ENCODE data around the gene ABHD17A.

The ABHD17A gene

DNA sequence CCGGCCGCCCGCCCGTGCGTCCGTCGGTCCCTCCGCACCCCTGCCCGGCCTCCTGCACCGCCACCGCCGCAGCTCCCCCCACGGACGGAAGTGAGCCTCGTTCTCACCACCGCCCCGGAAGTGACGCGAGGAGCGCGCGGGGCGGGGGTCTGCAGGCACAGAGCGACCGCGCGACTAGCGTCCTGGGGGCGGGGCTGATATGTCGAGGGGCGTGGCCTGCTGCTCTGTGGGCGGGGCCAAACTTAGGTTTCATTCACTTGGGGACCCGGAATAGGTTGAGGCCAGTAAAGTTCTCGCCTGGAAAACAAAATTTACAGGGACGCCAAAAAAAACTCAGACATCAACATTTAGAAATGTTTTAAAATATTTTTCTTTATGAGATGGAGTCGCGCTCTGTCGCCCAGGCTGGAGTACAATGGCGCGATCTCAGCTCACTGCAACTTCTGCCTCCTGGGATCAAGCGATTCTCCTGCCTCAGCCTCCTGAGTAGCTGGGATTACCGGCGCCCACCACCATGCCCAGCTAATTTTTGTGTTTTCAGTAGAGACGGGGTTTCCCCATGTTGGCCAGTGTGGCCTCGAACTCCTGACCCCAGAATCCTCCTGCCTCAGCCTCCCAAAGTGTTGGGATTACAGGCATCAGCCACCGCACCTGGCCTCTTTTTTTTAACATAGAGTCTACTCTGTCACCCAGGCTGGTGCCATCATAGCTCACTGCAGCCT, at the start of gene ABHD17A:
Gene ABHD17A (minus strand): TSS at position 99 of the 722 bp plus-strand sequence. CDS start 3,930 bp downstream, outside the sequence.
- DNase-seq = peak; percentile 87

DNA sequence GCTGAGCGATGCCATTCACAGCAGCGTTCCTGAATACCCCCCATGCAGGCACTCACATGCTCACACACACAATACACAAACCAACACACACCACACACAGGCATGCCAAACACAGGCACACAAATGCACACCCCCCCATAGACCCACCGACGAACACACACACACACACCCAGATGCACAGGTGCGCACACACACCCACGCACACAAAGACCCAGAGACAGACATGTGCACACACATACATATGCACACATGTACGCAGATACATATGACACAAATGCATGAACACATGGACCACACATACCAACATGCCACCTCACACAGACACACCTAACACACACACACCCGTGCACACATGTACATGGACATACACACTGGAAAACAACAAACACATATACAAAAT, 48.6 kb upstream of the ABHD17A start:
- DNase-seq = no peak

DNA sequence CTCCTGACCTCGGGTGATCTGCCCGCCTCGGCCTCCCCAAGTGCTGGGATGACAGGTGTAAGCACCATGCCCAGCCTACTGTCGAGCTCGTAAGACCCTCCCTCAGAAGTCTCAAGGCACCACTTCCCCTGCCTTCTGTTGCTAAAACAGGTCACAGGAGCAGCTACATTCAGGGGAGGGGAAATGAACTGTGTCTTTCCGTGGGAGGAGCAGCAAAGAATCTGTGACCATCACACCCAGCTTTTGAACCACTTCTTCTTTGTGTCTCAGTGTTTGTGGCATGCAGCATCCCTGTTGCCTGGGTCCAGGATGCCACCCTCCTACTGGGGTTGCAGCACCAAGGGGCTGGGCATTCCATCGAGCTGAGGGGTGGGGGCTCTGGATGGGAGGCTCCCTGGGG, 47.9 kb upstream of the ABHD17A start:
- DNase-seq = no peak

DNA sequence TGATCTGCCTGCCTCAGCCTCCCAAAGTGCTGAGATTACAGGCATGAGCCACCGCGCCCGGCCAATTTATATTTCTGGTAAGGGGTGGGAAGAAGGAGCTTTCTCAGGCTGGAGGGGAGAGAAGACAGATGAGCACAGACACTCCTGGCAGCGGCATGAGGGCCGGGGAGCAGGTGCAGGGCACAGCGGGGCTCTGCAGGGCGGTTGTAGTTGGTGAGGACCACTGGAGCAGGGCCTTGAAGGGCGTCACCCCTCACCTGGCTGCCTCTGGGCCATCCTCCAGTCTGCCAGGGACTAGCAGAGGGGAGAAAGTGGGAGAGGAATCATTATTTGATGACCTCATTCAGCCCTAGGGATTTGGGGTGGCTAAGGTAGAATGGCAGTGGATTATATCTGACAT, 47.1 kb upstream of the ABHD17A start:
- no peak for DNase-seq

DNA sequence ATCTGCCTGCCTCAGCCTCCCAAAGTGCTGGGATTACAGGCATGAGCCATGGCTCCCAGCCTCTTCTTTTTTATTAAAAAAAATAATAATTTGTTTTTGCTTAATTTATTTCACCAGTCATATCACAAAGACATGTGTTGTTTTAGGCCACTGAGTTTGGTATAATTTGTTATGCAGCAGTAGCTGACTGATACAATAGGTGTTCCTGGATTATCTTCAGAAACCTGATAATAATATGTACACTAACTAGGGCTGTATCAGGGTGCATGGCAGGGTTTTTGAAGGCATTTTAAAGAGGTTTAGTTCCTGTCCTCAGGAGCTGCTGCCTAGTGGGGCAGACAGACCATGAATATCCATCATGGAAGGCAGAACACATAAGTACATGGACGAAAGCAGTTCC, 46.1 kb upstream of the ABHD17A start:
- no peak for DNase-seq

DNA sequence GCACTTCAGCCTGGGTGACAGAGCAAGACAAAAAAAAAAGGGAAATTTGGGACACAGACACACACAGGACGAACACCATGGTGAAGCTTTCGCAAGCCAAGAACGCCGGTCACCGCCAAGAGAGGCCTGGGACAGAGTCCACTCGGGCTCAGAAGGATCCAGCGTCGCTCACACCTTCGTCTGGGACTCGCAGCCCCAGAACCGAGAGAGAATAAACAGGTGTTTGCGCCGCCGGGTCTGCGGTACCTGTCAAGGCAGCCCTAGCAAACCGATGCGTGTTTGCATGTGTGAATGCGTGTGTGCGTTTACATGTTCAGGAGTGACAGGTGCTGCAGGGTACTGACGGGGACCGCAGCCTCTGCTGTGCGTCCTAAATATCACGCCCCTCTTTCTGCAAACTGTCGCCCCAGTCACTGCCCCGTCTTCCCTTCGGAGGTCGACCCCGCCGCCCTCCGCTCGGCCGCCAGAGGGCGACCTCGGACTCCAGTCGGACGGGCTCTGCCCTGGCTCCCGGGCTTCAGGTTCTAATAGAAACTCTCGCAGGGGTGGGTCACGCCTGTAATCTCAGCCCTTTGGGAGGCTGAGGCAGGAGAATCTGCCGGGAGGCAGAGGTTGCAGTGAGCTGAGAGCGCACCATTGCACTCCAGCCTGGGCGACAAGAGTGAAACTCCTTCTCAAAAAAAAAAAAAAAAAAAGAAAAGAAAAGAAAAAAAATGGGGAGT, 43.9 kb upstream of the ABHD17A start:
- peak; percentile 64 for DNase-seq

DNA sequence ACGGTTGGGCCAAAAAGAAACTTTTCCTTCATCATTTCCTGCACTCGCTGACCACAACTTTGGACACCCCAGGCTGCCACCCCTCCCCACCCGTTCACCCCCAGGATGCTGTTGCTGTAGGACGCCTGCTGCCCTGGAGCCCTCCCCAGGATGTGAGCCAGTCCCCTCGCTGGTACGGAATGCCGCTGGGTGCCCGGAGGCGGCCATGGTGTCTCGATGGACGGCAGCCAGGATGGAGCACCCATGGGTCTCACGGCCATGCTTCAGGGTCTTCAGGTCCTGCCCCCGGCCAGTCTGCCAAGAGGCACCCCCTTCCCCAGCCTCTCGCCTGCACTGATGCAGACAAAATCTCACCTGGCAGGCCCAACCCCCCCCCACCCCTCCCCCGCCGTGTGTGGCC, 40.2 kb upstream of the ABHD17A start:
- no peak for DNase-seq

DNA sequence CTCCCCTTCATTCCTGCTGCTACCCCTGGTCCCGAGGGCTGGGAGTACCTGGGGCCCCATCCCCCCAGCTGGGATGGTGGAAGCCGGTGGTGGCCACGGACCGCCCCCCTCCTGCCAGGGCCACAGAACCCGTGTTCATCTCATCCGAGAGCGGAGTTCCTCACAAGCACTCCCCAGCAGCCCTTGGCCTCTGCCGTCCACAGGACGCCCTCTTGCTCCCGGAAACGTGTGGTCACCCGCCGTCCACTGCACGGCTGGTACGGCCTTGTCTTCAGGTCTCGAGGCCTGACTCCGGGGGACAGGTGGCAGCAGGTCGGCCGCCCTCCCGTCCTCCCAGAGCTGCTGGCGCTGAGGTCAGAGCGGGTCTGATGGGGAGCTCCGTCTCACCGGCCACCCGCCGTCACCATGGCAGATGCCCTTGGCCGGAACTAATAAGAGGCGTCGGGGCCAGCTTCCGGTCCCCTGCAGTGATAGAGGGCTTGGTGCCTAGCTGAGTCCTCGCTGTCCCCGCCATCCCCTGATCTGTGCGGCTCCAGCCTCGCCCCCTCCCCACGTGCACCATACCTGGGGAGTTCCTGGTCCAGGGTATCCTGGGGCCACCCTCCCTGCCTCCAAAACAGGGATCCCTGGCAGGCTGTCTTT, 39.1 kb upstream of the ABHD17A start:
- no peak for DNase-seq

DNA sequence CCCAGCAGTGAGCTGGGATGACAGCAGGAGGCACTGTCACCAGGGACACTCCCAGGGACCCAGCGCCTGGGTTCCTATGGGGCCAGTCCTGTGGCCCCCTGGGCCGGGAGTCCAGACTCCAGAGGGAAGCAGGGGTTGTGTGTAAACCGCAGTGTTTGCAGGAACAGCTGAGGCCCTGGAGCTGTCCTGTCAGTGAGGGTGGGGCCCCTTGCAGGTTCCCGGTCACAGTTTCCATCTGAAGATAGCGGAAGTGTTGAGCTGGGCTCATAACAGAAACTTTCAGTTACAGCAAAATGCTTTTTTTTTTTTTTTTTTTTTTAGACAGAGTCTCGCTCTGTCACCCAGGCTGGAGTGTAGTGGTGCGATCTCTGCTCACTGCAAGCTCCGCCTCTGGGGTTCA, 38.0 kb upstream of the ABHD17A start:
- no peak for DNase-seq

DNA sequence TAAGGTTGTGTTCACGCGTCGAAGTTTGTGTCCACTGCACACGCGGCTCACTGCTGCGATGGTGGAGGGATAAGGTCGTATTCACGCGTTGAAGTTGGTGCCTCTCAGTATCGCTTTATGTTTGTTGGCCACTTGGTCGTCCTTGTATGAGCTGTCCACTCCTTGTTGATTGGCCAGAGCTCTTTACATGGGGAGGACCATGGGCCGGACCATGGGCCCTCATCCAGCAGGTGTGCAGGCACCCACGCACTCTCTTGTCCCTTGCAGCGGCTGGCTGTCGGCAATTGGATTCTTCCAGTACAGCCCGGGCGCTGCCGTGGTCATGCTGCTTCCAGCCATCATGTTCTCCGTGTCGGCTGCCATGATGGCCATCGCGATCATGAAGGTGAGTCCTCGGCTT, 37.5 kb upstream of the ABHD17A start:
- DNase-seq = no peak

DNA sequence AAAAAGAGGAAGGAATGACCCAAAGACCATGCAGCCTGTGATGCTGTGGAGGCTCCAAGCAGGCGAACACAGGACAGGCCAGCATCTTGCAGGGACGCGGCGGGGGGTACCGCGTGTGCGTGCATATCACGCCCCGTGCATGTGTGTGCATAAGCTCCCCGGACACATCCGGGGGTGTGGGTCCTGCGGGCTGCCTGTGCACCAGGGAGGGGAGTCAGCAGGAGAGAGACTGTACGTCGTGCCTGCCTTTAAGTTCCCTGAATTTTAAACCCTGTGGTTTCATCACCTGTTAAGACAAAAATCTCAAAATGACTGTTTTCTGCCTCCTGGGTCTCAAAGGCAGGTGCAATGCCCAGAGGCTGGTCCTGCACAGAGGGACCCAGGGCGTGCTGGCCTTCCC, 36.5 kb upstream of the ABHD17A start:
- no peak for DNase-seq

DNA sequence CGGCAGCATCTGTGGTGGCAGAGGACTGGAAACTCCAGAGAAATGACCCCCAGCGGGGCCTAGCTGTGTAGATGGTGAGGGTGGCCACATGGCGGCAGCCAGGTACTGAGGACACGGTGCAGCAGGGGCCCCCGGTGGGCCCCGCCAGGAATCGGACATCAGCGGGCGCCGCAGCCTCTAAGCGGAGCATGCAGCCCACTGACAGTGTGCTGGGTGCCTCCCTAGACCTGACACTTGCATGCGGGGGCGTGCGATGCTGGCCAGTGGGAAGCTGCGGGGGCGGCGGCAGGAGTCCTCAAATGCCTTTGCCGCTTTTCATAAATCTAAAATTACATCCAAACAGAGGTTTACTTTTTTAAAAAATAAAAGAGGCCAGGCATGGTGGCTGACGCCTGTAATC, 36.0 kb upstream of the ABHD17A start:
- DNase-seq = no peak

DNA sequence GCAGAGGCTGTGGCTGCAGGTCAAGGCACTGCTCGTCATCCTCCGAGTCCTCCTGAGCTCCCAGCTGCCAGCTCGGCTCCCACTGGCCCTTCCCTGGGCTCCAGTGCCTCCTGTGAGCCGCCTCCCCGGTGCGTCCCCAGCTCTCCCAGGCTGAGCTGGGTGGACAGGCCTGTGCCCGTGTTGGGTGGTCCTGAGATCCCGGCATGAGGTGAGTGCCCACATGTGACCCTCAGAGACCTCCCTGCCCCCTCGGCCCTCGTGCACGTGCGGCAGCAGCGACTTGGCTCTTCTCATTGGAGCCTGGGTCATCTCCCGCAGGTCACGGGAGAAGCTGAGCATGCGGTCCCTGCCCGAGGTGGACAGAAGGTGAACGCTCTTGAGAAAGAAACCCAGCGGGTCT, 35.3 kb upstream of the ABHD17A start:
- DNase-seq = no peak

DNA sequence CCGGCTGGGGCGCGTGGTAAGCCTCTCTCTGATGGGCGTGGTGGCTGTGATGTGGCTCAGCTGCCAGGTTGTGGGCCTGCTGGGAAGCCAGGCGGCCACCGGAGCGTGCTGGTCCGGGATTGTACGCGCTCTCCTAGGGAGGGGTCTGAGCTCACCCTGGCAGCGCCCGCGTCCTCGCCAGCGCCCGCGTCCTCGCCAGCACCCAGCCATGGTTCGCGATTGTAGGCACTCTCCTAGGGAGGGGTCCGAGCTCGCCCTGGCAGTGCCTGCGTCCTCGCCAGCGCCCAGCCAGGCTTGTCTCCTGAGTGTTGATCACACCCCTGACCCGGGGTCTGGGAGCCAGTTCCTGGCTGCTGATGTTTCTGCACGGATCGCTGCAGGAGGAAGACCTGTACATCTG, 33.7 kb upstream of the ABHD17A start:
- DNase-seq = no peak

DNA sequence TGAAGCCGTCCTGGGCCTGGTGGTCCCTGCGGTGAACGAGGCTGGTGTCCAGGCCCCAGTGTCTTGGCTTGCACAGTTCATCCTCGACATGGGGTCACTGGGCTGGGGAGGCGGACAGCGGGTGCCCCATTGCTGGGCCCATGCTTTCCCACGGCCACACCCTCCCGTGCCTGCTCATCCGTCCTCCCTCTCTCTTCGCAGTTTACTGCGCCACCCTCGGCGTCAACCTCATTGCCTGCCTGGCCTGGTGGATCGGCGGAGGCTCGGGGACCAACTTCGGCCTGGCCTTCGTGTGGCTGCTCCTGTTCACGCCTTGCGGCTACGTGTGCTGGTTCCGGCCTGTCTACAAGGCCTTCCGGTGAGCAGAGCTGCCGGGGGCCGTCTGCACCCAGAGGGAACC, 32.6 kb upstream of the ABHD17A start:
- no peak for DNase-seq

DNA sequence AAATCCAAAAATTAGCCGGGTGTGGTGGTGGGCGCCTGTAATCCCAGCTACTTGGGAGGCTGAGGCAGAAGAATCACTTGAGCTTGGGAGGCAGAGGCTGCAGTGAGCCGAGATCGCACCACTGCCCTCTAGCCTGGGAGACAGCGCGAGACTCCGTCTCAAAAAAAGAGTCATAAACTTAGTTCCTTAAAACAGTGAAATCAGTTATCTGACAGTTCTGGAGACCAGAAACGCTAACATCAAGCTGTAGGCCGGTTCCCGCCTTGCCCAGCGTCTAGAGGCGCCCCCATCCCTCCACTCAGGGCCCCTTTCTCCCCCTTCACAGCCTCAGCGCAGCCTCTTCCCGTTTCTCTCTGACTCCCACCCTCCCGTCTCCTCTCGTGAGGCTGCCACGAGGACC, 31.9 kb upstream of the ABHD17A start:
- DNase-seq = no peak

DNA sequence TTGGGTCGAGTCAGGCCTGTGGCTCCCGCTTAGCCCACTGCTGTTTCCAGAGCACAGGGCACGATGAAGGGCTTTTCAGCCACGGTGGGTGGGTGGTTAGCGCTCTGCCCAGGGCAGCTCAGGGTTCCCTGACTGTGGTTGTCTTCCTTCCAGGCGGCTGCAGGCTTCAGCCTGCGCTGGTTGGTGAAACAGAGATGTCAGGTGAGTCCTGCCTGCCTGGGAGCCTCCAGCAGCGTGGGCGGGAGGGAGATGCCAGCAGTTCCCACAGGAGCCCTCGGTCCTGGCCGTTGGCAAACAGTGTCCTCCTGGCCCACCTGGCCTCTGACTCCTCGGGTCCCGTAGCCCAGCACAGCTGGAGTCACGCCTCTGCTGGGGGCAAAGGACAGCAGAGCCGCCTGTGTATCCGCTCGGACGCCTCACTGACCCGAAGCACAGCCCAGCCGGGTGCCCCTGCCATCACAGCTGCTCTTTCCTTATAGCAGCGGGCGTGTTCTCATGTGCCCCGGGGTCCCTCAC, 29.6 kb upstream of the ABHD17A start:
- no peak for DNase-seq

DNA sequence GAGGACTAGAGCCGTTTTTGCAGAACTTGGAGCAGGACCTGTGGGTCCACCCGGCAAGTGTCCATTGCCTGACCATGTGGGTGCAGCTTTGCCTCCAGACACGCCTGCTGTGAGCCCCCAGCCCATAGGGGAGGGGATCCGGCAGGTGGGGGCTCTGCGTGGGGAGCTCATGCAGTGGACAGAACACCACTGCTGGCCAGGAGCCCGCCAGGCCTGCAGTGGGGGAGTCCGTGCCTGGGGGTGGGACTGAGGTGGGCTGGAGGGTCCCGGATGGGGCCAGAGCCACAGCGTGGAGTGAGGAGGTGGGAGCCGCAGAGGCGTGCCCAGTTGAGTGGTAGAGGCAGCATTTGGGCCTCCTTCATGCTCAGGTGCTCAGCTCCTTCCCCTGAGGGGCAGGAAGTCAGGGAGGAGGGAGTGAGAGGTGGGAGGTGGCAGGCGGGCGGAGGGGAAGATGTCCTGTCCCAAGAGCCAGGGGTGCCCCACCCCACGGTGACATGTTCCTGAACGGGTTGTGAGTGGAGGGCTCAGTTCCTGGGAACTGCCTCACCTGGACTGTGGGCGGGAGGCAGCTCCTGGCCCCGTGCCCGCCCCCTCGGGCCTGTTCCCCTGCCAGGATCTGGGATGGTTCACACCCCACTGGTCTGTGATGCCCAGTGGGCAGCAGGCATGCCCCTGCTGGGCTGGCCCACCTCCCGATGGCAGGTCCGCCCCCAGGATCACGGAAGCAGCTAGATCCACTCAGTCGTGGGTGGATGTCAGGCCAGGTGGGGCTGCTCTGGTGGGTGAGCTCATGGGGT, 28.7 kb upstream of the ABHD17A start:
- no peak for DNase-seq

DNA sequence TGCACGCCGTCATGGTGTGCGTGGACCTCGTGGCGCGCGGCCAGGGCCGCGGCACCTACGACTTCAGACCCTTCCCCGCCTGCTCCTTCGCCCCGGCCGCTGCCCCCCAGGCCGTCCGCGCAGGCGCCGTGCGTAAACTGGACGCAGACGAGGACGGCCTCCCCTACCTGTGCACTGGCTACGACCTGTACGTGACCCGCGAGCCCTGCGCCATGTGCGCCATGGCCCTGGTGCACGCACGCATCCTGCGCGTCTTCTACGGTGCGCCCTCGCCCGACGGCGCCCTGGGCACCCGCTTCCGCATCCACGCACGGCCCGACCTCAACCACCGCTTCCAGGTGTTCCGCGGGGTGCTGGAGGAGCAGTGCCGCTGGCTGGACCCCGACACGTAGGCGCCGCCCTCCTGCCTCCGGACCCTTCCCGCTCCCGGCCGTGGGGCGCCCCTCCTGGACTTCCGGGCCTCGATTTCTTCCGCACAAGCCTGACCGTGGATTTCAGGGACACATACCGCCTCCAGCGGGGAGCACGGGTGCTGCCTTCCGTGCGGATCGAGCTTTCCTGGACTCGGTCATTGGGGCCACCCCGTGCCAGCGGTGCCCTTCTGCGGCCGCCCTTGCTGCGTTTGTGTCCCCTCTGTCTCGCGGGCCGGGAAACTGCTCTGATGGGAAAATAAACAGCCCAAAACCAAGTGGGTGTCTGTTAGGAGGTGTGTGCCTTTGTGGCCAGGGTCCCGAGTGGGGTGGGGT, 27.6 kb upstream of the ABHD17A start:
- DNase-seq = no peak

DNA sequence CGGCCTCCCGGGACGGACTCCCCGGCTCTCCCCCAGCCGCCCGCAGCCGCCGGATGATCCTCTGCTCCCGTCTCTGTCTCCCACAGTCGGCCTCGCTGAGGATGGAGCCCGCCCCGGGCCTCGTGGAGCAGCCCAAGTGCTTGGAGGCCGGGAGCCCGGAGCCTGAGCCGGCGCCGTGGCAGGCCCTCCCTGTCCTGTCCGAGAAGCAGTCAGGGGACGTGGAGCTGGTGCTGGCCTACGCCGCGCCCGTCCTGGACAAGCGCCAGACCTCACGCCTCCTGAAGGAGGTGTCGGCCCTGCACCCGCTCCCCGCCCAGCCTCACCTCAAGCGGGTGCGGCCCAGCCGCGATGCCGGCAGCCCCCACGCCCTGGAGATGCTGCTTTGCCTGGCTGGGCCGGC, 26.7 kb upstream of the ABHD17A start:
- DNase-seq = no peak

DNA sequence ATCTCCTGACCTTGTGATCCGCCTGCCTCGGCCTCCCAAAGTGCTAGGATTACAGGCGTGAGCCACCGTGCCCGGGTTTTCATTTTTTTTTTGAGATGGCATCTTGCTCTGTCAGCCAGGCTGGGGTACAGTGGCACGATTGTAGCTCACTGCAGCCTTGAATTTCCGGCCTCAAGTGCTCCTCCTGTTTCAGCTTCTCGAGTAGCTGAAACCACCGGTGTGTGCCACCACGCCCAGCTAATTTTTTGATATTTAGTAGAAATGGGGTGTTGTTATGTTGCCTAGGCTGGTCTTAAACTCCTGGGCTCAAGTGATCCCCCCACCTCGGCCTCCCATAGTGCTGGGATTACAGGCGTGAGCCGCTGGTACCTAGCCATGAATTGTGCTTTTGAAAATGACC, 25.8 kb upstream of the ABHD17A start:
- DNase-seq = no peak

DNA sequence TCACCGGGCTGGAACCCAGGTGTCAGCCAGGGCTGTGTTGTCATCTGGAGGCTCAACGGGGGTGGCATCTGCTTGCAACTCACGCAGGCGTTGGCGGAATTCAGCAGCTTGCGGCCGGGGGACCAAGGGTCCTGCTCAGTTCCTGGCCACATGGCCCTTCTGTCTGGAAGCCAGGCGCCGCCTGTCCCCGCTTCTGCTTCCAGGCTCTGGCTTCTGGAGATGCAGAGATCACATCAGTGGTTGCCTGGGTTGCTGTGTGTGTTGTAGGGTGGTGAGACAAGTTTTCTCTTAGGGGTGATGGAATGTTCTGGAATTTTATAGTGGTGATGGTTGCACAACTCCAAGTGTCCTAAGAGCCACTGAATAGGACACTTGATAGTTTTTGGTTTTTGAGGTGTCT, 24.9 kb upstream of the ABHD17A start:
- no peak for DNase-seq

DNA sequence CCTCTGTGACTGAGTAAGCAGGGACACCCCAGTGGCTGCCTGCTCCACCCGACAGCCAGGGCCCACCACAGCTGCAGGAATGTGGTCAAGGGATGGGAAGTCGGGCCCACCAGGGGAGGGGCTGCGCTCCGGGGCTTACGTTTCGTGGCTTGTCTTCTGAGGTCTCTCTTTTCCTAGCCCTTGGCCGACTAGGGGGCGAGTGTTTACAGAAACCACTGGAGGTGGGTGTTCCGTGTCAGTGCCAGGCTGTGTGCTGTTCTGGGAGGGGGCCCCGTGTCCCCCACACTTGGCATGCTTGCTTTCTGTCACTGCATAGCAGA, 24.4 kb upstream of the ABHD17A start:
- DNase-seq = no peak
